GM21723 (cell line): ENCODE results near the gene MEOX2.

Experiments
- ATAC-seq: cut with Tn5 transposase; IDR thresholded peaks from one replicate; pipeline ENCODE4 v1.9.1; 2021; ENCODE audit warnings: mild to moderate bottlenecking, moderate library complexity; ENCODE audit not compliant: unreplicated experiment

Gene MEOX2

GRCh38 chr7:15566476-15566875 is 120.0 kb downstream of the MEOX2 start:
- no peak for ATAC-seq

GRCh38 chr7:15561835-15562234 is 124.6 kb downstream of the MEOX2 start, which contains the start of gene AGMO:
Gene AGMO (minus strand): TSS chr7:15562015.
- no peak for ATAC-seq
